NCI-H82 (cell line): ENCODE results near the gene RGS3.

Experiments used
- DNase-seq: peaks from one replicate; lab custom pipeline; 2025; lab: John Stamatoyannopoulos, UW

Gene RGS3

DNA sequence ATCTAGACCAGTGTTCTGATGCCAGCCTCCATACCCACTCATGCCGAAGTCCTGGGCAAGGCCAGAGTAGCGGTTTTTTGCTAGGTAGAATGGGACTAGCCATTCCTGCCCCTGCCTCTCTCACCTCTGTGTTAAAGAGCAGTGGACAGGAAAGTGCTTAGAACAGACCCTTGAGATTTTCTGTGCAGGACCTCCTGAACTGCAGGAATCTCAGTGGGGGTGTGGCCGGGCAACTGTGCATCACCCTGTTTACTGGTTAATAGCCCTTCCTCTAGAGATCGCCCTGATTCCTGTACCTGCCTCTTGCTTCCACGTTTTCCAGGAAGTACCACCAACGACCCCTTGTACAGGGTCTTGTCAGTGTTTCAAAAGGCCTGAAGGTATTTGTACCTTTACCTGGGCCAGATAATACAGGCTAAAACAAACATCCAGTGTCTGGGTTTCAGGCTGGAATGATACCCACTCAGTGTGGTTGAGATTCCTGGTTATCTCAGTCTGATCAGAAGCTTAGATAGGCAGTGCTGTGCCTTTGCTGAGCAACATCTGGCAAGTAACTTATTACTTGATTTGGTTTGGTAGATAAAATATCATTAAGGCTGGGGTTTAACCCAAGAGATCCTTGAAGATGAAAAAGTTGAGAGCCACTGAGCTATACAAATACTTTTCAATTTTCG is 65.9 kb downstream of the RGS3 start:
- no peak for DNase-seq

GRCh38 chr9:113530022-113530635 is 66.6 kb downstream of the RGS3 start:
- DNase-seq, result no peak

- no peak for DNase-seq
These were observed 67.4 kb downstream of the RGS3 start for GRCh38 chr9:113530942-113531341.

- DNase-seq, result no peak
These were observed 68.6 kb downstream of the RGS3 start for GRCh38 chr9:113531919-113532808.

GRCh38 chr9:113532809-113533190 is 69.3 kb downstream of the RGS3 start:
- no peak for DNase-seq

- no peak for DNase-seq
These were observed 70.1 kb downstream of the RGS3 start for GRCh38 chr9:113533335-113534225.

GRCh38 chr9:113535756-113536155 is 72.2 kb downstream of the RGS3 start:
- DNase-seq, result no peak

DNA sequence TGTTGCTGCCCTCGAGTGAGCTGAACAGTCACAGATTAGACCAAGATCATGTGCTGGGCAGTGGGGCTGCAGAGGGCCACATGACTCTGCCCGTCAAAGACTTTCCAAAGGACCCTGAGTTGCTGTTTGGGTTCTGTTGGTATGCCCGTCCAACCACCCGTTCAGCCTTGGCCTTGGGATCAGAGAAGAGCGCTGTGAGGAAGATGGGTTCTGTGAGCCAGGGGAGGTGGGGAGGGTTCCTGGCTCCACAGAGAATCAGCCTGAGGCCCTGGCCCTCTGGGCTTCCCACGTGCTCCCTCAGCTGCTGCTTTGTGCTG is 72.6 kb downstream of the RGS3 start:
- no peak for DNase-seq

DNA sequence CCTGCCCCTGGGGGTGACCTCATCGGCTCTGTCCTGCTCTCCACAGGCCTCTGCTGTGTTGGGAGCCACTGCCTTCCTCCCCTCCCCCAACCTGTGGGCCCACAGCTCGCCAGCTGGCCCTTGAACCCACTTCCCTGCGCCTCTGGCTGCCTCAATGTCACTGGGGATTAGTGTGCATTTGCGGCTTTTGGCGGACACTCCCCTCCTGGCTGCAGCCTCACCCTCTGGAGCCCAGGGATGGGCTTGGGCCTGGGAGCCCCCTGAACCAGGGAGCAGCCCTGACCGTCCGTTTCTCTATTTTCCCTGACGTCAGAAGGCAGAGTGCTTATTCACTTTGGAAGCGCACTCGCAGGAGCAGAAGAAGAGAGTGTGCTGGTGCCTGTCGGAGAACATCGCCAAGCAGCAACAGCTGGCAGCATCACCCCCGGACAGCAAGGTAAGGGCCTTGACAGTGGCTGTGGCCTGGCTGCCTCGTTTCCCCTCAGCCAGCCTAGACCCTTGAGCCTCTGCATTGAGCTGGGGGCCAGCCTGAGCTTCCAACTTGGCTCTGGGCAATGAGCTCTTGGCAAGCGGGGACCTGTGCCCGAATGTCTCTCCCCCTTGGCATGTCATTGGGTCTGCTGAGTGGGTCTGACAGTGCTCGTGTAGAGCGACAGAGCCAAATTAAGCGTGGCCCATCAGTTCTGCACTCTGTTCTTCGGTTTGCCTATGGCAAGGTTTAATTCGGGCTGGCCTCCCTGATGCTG is 73.1 kb downstream of the RGS3 start:
- peak; percentile 68 for DNase-seq

- no peak for DNase-seq
These were observed 73.8 kb downstream of the RGS3 start for GRCh38 chr9:113537229-113537810.

GRCh38 chr9:113538131-113538530 is 74.6 kb downstream of the RGS3 start:
- DNase-seq, result no peak

GRCh38 chr9:113538701-113539430 is 75.3 kb downstream of the RGS3 start:
- no peak for DNase-seq

DNA sequence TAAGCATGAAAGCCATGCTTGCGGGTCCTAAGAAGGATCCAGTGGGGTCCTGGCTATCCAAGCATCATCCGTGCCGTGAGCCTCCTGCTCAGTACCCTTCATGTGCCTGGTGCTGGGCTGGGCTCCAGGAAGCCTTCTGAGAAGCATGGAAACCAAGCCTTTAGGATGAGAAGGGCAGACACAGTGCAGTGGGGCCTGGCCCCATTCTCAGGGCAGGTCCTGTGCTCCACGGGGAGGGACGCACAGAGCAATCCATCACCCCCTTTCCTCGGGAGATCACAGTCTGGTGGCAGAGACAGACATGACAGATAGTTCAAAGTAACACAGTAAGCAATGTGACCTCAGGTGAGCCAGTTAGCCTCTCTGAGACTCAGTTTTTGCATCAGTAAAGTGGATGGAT is 76.9 kb downstream of the RGS3 start:
- no peak for DNase-seq

GRCh38 chr9:113541019-113541900 is 77.7 kb downstream of the RGS3 start:
- DNase-seq, result peak; percentile 63

DNA sequence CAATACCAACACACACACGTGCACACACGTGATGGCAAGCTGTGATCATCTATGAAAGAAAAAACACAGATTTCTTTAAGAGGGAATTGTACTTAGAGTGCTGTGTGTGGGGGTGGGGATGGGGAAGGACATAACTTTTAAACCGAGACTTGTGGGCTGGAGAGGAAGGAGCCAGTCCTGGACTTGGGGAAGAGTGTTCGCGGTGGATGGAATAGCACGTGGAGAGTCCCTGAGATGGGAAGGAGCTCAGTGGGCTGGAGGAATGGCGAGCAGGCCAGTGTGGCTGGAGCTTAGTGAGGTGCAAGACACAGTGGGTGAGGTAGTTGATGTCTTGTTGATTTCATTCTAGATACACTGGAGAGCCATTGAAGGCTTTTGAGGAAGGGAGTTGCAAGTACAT is 78.5 kb downstream of the RGS3 start:
- no peak for DNase-seq

DNA sequence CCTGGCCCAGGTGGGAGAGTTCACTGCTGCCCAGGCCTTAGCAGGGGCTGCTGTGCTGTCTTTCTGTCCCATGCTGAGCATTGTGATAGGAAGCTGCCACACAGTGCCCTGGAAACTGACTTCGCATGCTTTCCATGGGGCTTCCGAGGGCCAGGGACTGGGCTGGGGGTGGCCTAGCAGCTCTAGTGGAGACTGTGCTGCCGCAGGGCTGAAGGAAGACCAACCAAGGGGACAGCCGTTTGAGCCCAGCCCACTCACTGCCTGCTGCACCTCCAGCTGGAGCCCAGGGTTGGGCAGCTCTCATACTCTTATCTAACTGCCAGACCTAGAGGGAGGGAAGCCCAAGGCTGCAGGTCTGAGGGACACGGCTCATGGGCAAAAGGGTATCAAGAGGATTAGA is 79.2 kb downstream of the RGS3 start:
- DNase-seq, result no peak

- no peak for DNase-seq
These were observed 79.9 kb downstream of the RGS3 start for GRCh38 chr9:113543296-113543981.

GRCh38 chr9:113543982-113544303 is 80.4 kb downstream of the RGS3 start:
- no peak for DNase-seq

DNA sequence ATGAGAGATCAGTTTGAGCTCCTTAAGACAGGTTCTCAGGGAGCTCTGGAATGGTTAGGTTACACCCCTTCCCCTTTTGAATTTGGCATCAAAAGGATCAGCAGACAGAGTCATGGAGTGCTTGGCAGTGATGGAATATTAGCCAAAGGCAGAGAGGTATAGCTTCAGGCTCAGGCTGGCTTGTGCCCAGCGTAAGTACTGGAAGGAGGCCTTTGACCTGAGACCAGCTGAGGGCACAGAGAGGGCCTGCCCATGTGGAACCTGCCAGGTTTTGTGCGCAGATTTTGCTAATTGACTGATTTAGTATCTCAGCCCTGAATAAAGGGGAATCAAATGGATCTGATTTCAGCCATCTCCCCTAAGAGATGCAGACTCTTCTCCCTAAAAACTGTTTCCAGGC is 81.5 kb downstream of the RGS3 start:
- no peak for DNase-seq
